HK-2 (cell line): ENCODE measurements around the gene SLCO6A1.
"Not testable (repeated sequence)": the region's sequence is repeated elsewhere in the genome, so short reads cannot be mapped to it uniquely, and the experiment has no call there.

Experiments used
- DNase-seq: peaks from one replicate; pipeline ENCODE4 v3.0.0-alpha.2; 2018; ENCODE audit not compliant: unreplicated experiment

SLCO6A1 gene

GRCh38 chr5:102498271-102499034 is at the start of gene SLCO6A1:
Gene SLCO6A1 (minus strand): TSS chr5:102499001. CDS start chr5:102498844, 157 bp downstream.
- no peak for DNase-seq

GRCh38 chr5:102547141-102548035 is 48.6 kb upstream of the SLCO6A1 start:
- no peak for DNase-seq

GRCh38 chr5:102545175-102545574 is 46.4 kb upstream of the SLCO6A1 start:
- DNase-seq = no peak

- DNase-seq = no peak
Observed at GRCh38 chr5:102542057-102542456, 43.3 kb upstream of the SLCO6A1 start.

- no peak for DNase-seq
Observed at GRCh38 chr5:102539996-102540728, 41.4 kb upstream of the SLCO6A1 start.

- DNase-seq = no peak
Observed at GRCh38 chr5:102539562-102539961, 40.8 kb upstream of the SLCO6A1 start.

GRCh38 chr5:102537011-102537410 is 38.2 kb upstream of the SLCO6A1 start:
- DNase-seq = no peak

- DNase-seq = no peak
Observed at GRCh38 chr5:102536323-102536928, 37.6 kb upstream of the SLCO6A1 start.

GRCh38 chr5:102532123-102532522 is 33.3 kb upstream of the SLCO6A1 start:
- DNase-seq = no peak

GRCh38 chr5:102531506-102531905 is 32.7 kb upstream of the SLCO6A1 start:
- no peak for DNase-seq

- no peak for DNase-seq
Observed at GRCh38 chr5:102529447-102529846, 30.6 kb upstream of the SLCO6A1 start.

GRCh38 chr5:102529031-102529430 is 30.2 kb upstream of the SLCO6A1 start:
- DNase-seq = no peak

- DNase-seq = no peak
Observed at GRCh38 chr5:102528600-102528999, 29.8 kb upstream of the SLCO6A1 start.

GRCh38 chr5:102527547-102527946 is 28.7 kb upstream of the SLCO6A1 start:
- DNase-seq = no peak

- DNase-seq = no peak
Observed at GRCh38 chr5:102523541-102524175, 24.9 kb upstream of the SLCO6A1 start.

GRCh38 chr5:102511666-102512065 is 12.9 kb upstream of the SLCO6A1 start:
- DNase-seq = no peak

- DNase-seq = not testable (repeated sequence)
Observed at GRCh38 chr5:102491261-102491914, 7.4 kb downstream of the SLCO6A1 start.

- DNase-seq = no peak
Observed at GRCh38 chr5:102483736-102484135, 15.1 kb downstream of the SLCO6A1 start.

- DNase-seq = peak; percentile 4
Observed at GRCh38 chr5:102481054-102481715, 17.6 kb downstream of the SLCO6A1 start.

- no peak for DNase-seq
Observed at GRCh38 chr5:102453716-102454115, 45.1 kb downstream of the SLCO6A1 start.
